Left forelimb (tissue), 1 donor: ENCODE results near the gene RINL.
"Not testable (repeated sequence)": the region's sequence is repeated elsewhere in the genome, so short reads cannot be mapped to it uniquely, and the experiment has no call there.

Source experiments
- DNase-seq: peaks from one replicate; pipeline ENCODE4 v3.0.0-alpha.2; 2018; ENCODE audit warnings: low spot score

Gene RINL

DNA sequence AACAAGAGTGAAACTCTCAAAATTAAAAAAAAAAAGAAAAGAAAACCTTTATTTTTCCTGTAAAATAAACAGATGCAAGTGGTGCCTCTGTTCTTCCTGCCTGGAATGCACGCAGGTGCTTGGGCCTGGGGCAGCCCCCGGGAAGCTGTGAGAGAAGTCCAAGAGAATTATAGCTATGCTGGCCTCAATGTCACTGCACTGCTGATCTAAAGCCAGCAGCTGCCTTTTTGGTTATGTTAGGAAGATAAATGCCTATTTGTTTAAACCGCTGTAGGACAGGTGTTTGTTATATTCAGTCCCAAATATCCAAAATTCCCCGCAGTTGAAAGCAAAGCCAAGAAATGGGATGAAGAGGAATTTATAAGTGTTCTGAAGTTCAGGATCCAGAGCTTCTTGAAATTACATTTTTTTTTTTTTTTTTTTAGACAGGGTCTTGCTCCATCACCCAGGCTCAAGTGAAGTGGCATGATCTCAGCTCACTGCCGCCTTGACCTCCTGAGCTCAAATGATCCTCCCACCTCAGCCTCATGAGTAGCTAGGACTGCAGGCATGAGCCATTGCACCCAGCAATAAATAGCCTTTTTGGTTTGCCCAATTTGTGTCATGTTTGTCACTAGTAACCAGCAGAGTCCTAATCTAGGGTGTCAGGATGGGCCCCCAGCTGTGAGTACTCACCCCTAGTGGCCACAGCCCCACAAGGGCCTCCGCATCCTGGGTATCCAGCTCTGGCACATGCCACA is 2.2 kb downstream of the RINL start:
- no peak for DNase-seq

DNA sequence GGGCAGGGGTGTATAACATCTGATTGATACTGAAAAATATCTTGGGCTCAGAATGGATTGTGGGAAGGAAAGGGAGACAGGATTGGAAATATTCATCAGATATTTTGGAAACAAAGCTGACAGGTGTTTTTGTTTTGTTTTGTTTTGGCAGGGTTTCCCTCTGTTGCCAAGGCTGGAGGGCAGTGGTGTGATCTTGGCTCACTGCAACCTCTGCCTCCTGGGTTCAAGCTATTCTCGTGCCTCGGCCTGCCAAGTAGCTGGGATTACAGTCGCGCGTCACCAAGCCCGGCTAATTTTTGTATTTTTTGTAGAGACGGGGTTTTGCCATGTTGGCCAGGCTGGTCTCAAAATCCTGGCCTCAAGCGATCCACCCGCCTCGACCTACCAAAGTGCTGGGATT is 4.7 kb downstream of the RINL start:
- not testable (repeated sequence) for DNase-seq

DNA sequence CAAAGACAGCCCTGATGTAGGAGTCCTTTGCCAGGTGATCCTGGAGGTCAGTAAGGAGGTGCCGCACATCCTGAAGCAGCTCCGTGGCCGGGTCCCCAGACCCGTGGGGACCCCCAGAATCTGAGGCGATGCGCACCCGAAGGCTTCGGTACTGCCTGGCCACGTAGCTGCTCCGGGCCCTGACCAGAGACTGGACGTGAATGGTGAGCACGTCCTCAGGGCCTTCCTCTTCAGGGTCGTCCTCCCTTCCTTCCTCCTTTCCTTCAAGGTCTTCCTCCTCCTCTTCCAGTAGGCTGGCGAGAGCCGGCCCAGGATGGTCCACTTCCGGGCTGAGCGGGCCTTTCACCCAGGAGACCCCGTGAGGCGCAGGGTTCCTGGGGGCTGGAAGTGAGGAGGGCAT is 7.5 kb downstream of the RINL start:
- no peak for DNase-seq

DNA sequence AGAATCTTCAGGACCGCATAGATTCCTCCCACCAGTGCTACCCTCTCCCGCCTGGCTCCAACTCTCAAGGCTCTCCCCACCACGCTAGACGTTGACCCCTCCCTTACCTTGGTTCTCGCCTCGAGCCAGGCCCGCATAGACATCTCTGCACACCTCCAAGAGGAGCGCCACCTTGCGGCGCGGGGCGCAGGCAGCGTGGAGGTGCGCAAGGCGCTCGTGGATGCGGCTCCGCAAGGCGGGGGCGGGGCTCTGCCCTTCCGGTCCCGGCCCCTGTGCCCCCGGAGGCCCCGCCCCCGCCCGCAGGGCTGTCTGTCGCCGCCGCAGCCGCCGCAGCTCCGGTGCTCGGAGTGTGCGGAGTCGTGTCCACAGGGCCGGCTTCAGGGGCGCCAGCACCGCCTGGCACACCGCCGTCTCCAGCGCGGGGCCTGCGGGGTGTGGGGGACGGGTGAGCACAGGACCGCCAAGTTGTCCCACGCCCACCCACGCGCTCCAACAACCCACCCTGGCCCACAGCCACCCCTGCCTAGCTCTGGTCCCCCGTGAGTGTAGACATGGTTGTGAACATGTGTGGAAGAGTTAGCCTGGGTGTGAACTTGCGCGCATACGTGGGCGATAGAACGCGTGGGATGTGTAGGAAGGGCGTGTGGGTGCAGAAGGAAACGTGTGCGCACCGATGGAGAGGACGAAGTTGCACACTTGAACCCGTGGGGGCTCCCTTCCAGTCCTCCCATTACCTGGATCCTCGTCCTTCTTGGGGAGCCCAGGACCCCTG is 8.1 kb downstream of the RINL start:
- no peak for DNase-seq

DNA sequence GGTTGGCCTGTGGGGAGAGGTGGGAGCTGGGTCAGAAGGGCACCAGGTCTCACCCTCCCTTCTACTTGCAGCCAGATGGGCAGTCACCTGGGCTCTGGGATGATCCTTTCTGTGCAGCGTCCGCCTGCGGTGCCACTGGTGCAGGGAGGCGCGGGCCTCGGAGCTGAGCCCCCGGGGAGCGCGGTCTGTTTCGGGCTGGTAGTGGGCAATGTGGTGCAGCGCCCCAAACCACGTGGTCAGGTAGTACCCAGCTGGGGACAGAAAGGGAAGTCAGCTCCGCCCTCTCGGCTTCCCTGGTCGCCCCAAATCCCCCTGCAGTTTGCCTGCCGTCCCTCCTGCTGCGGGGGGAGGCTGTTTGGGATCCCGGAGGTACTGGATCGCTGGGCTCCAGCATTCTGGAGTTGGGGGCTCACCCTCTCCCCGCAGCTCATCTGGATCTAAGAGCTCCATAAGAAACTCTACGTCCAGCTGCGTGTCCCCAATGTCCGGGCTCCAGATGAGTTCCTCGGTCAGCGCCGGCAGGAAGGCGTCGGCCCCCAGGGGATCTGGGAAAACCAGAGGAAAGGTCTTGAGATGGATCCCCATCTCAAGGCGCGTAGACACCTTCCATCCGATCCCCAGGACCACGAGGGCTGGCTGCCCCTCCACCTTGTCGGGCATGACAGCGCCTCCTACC is 8.8 kb downstream of the RINL start:
- DNase-seq, result no peak

DNA sequence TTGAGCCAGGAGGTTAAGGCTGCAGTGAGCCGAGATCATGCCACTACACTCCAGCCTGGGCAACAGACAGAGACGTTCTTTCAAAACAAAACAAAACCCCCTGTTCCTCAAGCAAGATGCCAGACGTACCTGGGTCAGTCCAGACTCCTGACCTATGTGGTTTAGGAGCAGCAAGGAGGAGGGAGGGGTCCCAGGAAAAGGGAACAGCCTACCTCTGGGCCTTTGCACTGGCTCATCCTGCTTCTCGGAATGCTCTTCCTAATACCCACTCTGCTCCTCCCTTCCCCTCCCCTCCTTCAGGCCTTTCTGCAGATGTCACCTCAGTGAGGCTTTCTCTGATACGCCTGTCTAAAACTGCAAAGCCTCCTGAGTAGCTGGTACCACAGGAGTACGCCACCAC is 9.5 kb downstream of the RINL start:
- DNase-seq, result no peak

DNA sequence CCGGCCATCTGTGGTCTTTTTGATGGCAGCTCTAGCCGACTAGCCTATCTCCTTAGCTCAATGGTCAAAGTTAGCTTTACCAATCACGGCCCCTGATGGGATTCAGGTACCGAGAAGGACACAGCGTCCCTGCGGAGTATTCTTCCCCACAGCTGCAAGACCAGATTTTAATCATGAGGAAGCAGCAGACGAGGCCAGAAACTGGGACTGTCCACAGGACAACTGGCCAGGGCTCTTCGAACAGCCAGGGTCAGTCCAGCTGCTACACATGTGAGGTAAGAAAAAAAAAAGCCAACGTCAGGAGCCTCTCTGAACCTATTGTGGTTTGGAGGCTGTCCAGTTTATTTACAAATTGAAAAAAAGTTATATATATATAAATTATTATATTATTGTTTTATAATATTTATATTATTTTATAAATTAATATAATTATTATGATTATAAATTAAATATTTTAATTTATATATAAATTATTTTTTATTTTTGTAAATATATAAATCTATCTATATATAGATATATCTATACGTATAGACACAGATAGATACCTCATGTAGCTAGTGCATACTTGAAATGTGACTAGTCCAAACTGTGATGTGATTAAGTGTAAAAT is 10.8 kb downstream of the RINL start:
- DNase-seq, result no peak

DNA sequence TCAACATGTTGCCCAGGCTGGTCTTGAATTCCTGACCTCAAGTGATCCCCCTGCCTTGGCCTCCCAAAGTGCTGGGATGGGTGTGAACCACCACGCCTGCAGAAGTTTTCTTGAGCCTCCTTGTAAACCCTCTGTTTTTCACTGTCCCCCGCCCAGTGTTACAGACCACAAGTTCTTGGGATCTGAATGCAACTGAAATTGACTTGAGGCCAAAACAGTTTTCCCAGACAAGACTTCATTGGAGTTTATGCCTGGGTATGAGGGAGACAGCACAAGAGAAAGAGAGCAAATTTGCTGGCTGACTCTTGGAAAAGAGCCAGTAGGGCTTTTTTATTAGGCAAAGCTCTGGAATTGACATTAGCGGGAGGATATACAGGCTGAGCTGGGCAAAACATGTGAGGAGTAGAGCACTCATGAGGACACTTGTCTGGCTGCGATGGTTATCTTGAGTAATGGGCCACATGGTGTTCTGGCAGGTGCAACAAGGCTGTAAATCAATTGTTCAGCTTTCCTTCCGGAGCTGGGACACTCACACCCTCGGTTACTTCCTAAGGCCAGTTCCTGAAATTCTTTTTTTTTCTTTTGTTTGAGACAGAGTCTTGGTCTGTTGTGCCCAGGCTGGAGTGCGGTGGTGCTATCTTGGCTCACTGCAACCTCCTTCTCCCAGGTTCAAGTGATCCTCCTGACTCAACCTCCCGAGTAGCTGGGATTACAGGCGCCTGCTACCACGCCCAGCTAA is 15.6 kb downstream of the RINL start:
- DNase-seq, result no peak

DNA sequence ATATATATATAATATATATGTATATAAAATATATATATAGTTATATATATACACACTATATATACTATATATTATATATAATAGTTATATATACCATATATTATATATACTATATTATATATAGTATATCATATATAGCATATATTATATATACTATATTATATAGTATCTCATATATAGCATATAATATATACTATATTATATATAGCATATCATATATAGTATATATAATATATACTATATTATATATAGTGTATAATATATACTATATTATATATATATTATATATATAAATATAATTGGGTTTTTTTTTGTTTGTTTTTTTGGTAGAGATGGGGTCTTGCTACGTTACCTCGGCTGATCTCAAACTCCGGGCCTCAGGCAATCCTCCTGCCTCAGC is 16.7 kb downstream of the RINL start:
- DNase-seq, result no peak

DNA sequence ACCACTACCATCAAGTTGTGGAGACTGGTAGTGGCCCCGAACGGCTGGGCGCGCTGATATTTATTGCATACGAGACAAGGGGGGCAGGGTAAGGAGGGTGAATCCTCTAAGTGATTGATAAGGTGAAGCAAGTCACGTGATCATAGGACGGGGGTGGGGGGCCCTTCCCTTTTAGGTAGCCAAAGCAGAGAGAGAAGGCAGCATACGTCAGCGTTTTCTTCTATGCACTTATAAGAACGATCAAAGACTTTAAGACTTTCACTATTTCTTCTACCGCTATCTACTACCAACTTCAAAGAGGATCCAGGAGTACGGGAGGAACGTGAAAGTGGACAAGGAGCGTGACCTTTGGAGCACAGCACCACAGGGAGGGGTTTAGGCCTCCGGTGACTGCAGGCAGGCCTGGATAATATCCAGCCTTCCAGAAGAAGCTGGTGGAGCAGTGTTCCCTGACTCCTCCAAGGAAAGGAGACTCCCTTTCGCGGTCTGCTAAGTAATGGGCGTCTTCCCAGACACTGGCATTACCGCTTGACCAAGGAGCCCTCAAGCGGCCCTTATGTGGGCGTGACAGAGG is 18.4 kb downstream of the RINL start:
- not testable (repeated sequence) for DNase-seq

DNA sequence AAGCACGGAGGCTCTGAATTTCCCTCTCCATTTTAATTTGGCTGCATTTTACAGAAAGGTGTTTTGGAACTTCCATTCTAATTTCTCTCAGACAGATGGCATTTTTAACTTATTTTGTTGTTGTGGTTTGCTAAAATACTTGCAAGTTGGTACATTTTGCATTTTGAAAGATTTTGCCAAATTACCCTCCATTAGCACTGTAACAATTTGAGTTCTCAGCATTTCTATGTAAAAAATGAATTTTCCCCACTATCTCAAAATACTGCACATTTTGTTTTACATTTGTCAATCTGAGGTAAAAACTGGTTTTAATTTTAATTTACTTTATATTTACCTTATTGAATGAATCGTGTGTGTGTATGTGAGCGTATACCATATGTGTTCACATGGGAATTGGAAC is 21.3 kb downstream of the RINL start:
- no peak for DNase-seq

DNA sequence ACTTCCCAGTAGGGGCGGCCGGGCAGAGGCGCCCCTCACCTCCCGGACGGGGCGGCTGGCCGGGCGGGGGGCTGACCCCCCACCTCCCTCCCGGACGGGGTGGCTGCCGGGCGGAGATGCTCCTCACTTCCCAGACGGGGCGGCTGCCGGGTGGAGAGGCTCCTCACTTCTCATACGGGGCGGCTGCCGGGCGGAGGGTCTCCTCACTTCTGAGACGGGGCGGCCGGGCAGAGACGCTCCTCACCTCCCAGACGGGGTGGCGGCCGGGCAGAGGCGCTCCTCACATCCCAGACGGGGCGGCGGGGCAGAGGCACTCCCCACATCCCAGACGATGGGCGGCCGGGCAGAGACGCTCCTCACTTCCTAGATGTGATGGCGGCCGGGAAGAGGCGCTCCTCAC is 22.3 kb downstream of the RINL start:
- not testable (repeated sequence) for DNase-seq

DNA sequence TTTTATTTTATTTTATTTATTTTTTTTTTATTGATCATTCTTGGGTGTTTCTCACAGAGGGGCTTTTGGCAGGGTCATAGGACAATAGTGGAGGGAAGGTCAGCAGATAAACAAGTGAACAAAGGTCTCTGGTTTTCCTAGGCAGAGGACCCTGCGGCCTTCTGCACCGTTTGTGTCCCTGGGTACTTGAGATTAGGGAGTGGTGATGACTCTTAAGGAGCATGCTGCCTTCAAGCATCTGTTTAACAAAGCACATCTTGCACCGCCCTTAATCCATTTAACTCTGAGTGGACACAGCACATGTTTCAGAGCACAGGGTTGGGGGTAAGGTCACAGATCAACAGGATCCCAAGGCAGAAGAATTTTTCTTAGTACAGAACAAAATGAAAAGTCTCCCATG is 23.1 kb downstream of the RINL start:
- DNase-seq, result not testable (repeated sequence)

DNA sequence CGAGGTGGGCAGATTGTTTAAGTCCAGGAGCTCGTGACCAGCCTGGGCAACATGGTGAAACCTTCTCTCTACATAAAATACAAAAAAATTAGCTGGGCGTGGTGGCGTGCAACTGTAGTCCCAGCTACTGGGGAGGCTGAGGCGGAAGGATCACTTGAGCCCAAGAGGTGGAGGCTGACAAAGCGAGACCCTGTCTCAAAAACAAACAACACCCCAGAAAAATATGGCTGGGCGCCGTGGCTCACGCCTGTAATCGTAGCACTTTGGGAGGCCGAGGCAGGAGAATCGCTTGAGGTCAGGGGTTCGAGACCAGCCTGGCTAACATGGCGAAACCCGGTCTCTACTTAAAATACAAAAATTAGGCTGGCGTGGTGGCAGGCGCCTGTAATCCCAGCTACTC is 24.9 kb downstream of the RINL start:
- DNase-seq, result no peak

DNA sequence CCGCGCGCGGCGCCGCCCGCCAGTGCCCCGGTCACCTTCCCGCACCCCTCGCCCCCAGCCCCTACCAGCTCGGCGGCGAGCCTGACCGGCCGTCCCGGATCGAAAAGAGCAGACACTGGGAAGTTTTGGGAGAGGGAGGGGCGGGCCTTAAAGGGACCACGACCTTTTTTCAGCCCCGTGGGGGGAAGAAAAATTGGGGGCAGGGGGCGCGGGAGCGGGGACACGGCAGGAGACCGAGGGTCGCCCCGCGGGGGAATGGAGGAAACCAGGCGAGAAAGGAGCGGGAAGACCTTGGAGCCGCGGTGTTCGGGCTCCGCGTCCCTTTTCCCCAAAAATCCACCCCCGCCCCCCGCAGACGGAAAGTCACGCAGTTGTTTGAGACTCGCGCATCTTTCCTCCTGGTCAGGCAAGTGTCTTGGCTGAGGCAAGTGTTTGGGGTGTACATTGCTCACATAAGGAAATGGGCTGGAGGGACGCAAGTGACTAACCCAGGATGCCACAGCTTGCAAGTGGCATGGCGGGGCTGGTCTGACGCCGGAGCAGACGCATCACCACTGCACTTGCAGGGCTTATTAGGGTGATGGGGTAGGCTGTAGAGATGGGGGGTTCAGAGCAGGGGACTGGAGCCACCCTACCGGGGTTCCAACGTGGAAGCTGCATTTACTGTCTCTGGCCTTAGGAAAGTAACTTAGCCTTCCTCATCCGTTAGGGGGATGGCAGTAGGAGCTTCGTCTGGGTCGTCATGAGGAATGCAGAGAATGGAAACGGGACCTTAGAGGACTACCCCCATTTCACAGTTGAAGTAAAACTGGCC is 25.6 kb downstream of the RINL start:
- DNase-seq, result peak; percentile 84

DNA sequence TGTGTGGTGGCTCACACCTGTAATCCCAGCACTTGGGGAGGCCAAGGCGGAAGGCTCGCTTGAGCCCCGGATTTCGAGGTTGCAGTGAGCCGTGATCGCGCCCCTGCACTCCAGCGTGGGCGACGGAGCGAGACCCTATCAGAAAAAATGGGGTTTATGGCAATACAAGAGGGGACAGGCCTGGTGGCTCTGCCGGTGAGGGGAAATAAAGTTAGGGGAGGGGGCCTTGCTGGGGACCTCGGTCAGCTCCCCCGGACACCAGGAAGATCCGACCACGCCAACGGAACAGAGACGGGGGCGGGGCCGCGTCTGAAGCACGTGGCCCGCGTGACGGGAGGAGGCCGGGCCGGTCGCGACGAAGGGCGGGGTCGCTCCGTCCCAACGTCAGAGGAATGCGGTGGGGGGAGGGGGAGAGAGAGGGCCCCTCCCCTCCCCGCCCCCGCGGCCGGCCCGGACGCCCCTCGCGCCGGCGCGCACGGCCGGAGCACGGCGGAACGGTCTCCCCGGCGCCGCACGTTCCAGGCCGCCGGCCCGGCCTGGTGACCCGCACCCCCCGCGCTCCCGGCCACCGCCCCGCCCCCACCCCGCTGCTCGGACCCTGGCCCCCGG is 26.3 kb downstream of the RINL start:
- peak; percentile 94 for DNase-seq

DNA sequence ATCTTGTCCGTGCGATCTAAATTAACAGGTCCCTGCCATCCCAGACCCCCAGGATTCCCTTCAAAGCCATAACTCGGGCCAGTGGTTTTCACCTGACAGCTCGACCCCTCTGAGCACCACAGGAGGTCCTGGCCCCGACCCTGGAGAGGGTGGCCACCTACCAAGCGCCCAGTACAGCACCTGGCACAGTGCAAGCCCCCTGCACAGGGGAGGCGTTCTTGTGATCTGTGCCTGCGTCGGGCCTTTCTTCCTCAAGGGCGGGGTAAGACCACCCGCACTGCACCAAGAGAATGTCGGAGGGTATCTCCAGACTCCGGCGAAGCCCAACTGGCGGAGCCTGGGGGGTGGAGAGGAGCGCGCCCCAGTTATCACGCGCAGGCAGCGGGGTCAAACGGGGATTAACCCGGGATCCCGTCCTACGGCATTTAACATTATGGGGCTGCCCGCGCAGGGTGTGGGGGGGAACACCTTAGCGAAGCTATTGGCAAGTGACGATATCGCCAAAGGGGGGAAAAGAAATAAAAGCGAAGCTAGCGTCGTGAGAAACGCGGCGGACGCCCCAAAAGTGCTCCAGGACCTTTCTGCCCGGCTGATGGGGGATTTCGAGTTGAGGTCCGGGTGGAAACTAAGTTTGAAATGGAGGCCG is 27.0 kb downstream of the RINL start:
- no peak for DNase-seq

DNA sequence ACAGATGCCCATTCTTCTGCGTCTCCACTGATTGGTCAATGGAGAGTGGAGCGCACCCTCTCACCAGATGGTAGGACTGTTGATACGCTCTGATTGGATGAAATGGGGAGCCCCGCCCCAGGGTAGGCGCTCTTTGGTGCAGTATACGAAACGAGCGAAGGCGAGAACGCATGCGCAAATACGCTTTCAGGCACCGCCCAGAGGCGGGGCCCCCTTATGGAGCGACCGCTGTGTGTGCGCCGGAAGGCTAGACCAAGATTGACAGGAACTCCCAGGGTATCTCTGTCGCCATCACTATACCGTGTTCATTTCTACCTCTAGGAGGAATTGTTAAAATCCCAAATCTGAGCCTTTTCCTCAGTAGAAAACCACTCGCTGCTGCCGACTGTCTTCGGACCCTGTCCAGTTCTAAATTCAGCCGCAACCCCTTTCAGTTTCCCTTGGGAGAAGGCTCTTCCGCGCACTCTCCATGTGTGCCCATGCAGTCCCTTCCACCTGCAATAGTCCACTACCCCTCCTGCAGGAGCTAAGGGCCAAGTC is 27.6 kb downstream of the RINL start:
- peak; percentile 99 for DNase-seq

DNA sequence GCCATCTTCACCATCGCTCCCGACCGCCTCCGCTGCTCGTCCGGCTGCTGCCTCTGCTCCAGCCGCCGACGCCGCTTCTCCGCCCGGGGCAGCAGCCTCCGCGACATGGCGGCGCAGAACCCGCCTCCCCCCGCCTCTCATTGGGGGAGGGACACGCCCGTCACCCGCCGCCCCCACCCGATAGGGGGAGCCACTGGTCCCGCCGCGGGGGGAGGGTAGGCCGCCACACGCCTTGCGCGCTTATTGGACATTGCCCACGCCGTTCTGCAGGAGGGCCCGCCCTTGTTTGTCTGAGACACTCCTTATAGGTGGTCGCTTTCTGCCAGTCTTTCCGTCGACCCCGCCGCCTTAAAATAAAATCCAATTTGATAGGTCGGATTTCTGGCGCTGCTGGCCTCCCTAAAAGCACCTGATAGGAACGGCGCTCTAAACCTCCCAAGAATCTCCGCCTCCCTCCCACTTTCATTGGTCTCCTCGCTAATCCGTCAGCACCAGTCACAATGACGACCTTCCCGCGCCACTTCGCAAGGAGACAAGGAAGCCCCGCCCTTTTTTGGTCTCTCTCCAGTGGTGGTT is 28.1 kb downstream of the RINL start, which contains the start of gene HNRNPL:
Gene HNRNPL (minus strand): TSS at position 127 of the 576 bp plus-strand sequence. CDS start 20 bp downstream, at position 107.
- DNase-seq, result peak; percentile 100
